ENCODE measurements around the gene HDAC4.

DNA sequence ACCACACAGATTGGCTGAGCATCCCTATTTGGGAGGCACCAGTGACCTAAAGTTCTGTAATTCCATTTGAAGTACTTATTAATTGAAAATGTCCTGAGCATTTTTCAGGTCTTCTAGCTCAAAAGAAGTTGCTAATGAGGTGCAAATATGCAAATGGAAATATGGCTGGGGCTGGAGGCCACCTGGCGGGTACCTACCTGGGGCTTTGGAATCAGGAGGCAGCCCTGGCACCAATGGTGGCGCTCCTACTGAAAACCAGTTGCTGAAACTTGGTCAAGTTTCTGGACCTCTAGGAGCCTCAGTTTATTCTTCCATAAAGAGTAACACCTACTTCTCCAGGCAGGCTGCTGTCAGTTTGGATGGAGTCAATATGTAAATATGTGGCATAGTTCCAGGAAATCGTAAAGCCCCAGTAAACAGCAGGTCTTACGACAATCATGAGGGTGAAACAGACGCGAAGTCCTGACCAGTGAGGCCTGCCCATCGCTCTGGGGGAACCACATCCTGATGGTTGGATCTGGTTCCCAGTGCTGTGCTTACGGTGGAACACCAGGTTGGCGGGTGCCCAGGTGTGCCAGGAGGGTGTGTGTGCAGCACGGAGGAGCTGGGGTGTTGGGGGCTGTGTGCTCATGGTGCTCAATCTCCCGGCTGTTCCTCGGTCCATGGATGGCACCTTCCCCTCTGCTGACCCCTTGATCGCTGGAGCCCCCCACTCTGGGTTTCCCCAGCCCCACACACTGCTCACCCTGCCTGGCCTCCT, 366.8 kb downstream of the HDAC4 start:
- TF ChIP-seq EP300 (IDR thresholded peaks at IDR 0.05) (no peak), CTCF (IDR thresholded peaks at IDR 0.05) (no peak), POLR2A (IDR thresholded peaks at IDR 0.05) (no peak)

Data from tibial nerve (tissue), 4 donors.